ENCODE data around the gene BEAN1. TPM values are rescaled to one million over a fixed set of nuclear protein-coding genes. Genes with fewer than 3 reads are reported as not detected.
"Not testable (repeated sequence)": the region's sequence is repeated elsewhere in the genome, so short reads cannot be mapped to it uniquely, and the experiment has no call there.

Gene BEAN1
- total and polyA plus RNA-seq, 10 donors: 0.21 to 0.68 (median 0.42) TPM; not detected in 3

GRCh38 chr16:66451548-66451947 is 24.5 kb downstream of the BEAN1 start:
- intact Hi-C loops (cut with DNase I; ENCODE audit: low total_unique reads): no loop called here
- DNase-seq: no peak
- Histone ChIP-seq H3K4me3 (no peak overlapping the region), H3K4me1 (no peaks in the 10 kb centered on the region), H3K36me3 (no peaks in the 10 kb centered on the region), H3K9me3 (no peaks in the 10 kb centered on the region), H3K27me3 (replicated peaks in 1 of 7) (no peaks in the 10 kb centered on the region), H3K27ac (no peak overlapping the region)
- TF ChIP-seq POLR2AphosphoS5 (IDR thresholded peaks at IDR 0.05): no peak
- 70 to 91% (median 86%) methylated on average over 3 of the region's 3 CpGs for whole genome bisulfite sequencing, 5 donors

- WGBS, 5 donors: 79 to 93% (median 85%) methylated on average over 1 of the region's 1 CpG
- H3K4me1 ChIP-seq; intact Hi-C loops (cut with DNase I; ENCODE audit: low total_unique reads); H3K9me3 ChIP-seq; H3K36me3 ChIP-seq; H3K27me3 ChIP-seq (replicated peaks in 1 of 7); H3K27ac ChIP-seq; DNase-seq; H3K4me3 ChIP-seq: not testable (repeated sequence)
Measured at GRCh38 chr16:66453230-66453629, 26.1 kb downstream of the BEAN1 start.

GRCh38 chr16:66454751-66455150 is 27.7 kb downstream of the BEAN1 start:
- WGBS, 5 donors: 56 to 71% (median 69%) methylated on average over 1 of the region's 1 CpG
- peak; percentile 28 for DNase-seq
- no peak overlapping the region for H3K4me3 ChIP-seq
- no peaks in the 10 kb centered on the region for H3K4me1 ChIP-seq
- TF ChIP-seq POLR2A (IDR thresholded peaks at IDR 0.05) (no peak), CTCF (IDR thresholded peaks at IDR 0.05 in 8 of 11, conservative IDR thresholded peaks at IDR 0.05 in 3 of 11) (no peak), POLR2AphosphoS5 (IDR thresholded peaks at IDR 0.05) (no peak)
- no peaks in the 10 kb centered on the region for H3K9me3 ChIP-seq
- H3K27me3 ChIP-seq (replicated peaks in 1 of 7): peaks cover 0 to 22% (median 0%) of the 10 kb centered on the region in 7 donors
- H3K36me3 ChIP-seq: no peaks in the 10 kb centered on the region
- intact Hi-C loops (cut with DNase I; ENCODE audit: low total_unique reads): no loop called here
- no peak overlapping the region for H3K27ac ChIP-seq

GRCh38 chr16:66455970-66456369 is 28.9 kb downstream of the BEAN1 start:
- Histone ChIP-seq H3K27me3 (replicated peaks in 1 of 7) (peaks cover 0 to 35% (median 6%) of the 10 kb centered on the region in 7 donors), H3K9me3 (no peaks in the 10 kb centered on the region), H3K36me3 (no peaks in the 10 kb centered on the region), H3K4me3 (no peak overlapping the region), H3K4me1 (no peaks in the 10 kb centered on the region), H3K27ac (no peak overlapping the region)
- no peak for DNase-seq
- TF ChIP-seq CTCF (IDR thresholded peaks at IDR 0.05 in 8 of 11, conservative IDR thresholded peaks at IDR 0.05 in 3 of 11): no peak
- TF ChIP-seq POLR2A (IDR thresholded peaks at IDR 0.05): no peak
- TF ChIP-seq POLR2AphosphoS5 (IDR thresholded peaks at IDR 0.05): no peak
- intact Hi-C loops (cut with DNase I; ENCODE audit: low total_unique reads): no loop called here
- 65 to 94% (median 85%) methylated on average over 1 of the region's 1 CpG for WGBS, 5 donors

GRCh38 chr16:66457888-66458287 is 30.8 kb downstream of the BEAN1 start:
- DNase-seq: peak; percentile 23
- no peaks in the 10 kb centered on the region for H3K36me3 ChIP-seq
- no peak overlapping the region for H3K27ac ChIP-seq
- intact Hi-C loops (cut with DNase I; ENCODE audit: low total_unique reads): no loop called here
- H3K9me3 ChIP-seq: no peaks in the 10 kb centered on the region
- H3K4me1 ChIP-seq: no peaks in the 10 kb centered on the region
- TF ChIP-seq POLR2AphosphoS5 (IDR thresholded peaks at IDR 0.05): no peak
- no peak for TF ChIP-seq POLR2A (IDR thresholded peaks at IDR 0.05)
- no peak for TF ChIP-seq CTCF (IDR thresholded peaks at IDR 0.05 in 8 of 11, conservative IDR thresholded peaks at IDR 0.05 in 3 of 11)
- peaks cover 0 to 42% (median 6%) of the 10 kb centered on the region in 7 donors for H3K27me3 ChIP-seq (replicated peaks in 1 of 7)
- WGBS, 5 donors: 52 to 59% (median 53%) methylated on average over 4 of the region's 4 CpGs
- no peak overlapping the region for H3K4me3 ChIP-seq

All from spleen (tissue), 11 donors.